Hepatocyte (in vitro differentiated cells): ENCODE measurements around the gene AOAH. TPM values are rescaled to one million over a fixed set of nuclear protein-coding genes. Genes with fewer than 3 reads are reported as not detected.
A peak's percentile ranks its signal among the peaks of the same experiment; 100 is the strongest.

Experiments
- DNase-seq: peaks from one replicate; pipeline ENCODE4 v3.0.0-alpha.2; 2016; ENCODE audit warnings: low spot score
- H2AFZ ChIP-seq: fragments of 200-600 bp; sonication (generic); 2 replicates; pipeline ENCODE4 v1.6.0; 2016; ENCODE audit warnings: antibody characterized with exemption, mild to moderate bottlenecking
- H3K27ac ChIP-seq: fragments of 200-600 bp; sonication (generic); 2 replicates; pipeline ENCODE4 v1.5.1; 2016; ENCODE audit warnings: mild to moderate bottlenecking
- H3K27me3 ChIP-seq: fragments of 200-600 bp; sonication (generic); 2 replicates; pipeline ENCODE4 v1.6.1; 2016
- H3K36me3 ChIP-seq: fragments of 200-600 bp; sonication (generic); replicated peaks from 2 replicates; pipeline ENCODE4 v1.5.1; 2016; ENCODE audit warnings: low read depth; ENCODE audit not compliant: insufficient read depth
- H3K4me1 ChIP-seq: fragments of 200-600 bp; sonication (generic); 2 replicates; pipeline ENCODE4 v1.5.1; 2016; ENCODE audit warnings: mild to moderate bottlenecking, moderate library complexity; ENCODE audit not compliant: insufficient read depth
- H3K4me2 ChIP-seq: fragments of 200-600 bp; sonication (generic); 2 replicates; pipeline ENCODE4 v1.6.0; 2016
- H3K4me3 ChIP-seq: fragments of 200-600 bp; sonication (generic); 2 replicates; pipeline ENCODE4 v1.5.1; 2016; ENCODE audit warnings: mild to moderate bottlenecking
- H3K79me2 ChIP-seq: fragments of 200-600 bp; sonication (generic); 2 replicates; pipeline ENCODE4 v1.6.0; 2017; ENCODE audit warnings: mild to moderate bottlenecking
- H3K9me2 ChIP-seq: fragments of 200-600 bp; sonication (generic); replicated peaks from 2 replicates; pipeline ENCODE4 v1.6.0; 2017; ENCODE audit warnings: mild to moderate bottlenecking; ENCODE audit not compliant: insufficient read depth
- H3K9me3 ChIP-seq: fragments of 200-600 bp; sonication (generic); 2 replicates; pipeline ENCODE4 v1.5.1; 2016; ENCODE audit warnings: low read depth, mild to moderate bottlenecking
- H4K20me1 ChIP-seq: fragments of 200-600 bp; sonication (generic); 2 replicates; pipeline ENCODE4 v1.6.0; 2016; ENCODE audit warnings: mild to moderate bottlenecking; ENCODE audit not compliant: insufficient read depth, poor library complexity, severe bottlenecking
- EZH2 ChIP-seq: fragments of 200-600 bp; sonication (generic); IDR thresholded peaks from 2 replicates; pipeline ENCODE4 v1.6.1; 2016; ENCODE audit warnings: antibody characterized with exemption, mild to moderate bottlenecking, borderline replicate concordance
- EZH2phosphoT487 ChIP-seq: fragments of 200-600 bp; sonication (generic); IDR thresholded peaks from one replicate; pipeline ENCODE4 v1.6.1; 2018; ENCODE audit warnings: antibody characterized with exemption, mild to moderate bottlenecking, low read depth, moderate library complexity; ENCODE audit not compliant: unreplicated experiment, severe bottlenecking
- WGBS: methylation state at CpG from one replicate; pipeline ENCODE4 v1.1.6; 2016; ENCODE audit warnings: low lambda C conversion rate; ENCODE audit errors: missing lambda C conversion rate; 5-methylcytosine and 5-hydroxymethylcytosine counted together
- polyA plus RNA-seq: library from polyadenylated mRNA; unstranded; fragments of >200 nt; fragmentation: Nextera tagmentation; extraction: Ambion mirVana; gene quantifications from 2 replicates; pipeline ENCODE4 v1.2.1, GENCODE V29; 2016
- total RNA-seq: library from RNA; depleted of rRNA; stranded (reverse); fragments of >200 nt; gene quantifications from 2 replicates; pipeline ENCODE4 v1.2.3, GENCODE V29; 2014
- TF ChIP-seq, protein P1 (sequence below): fragments of 200-600 bp; sonication (generic); IDR thresholded peaks from 2 replicates; pipeline ENCODE4 v1.5.1; 2016; ENCODE audit warnings: antibody characterized with exemption, mild to moderate bottlenecking; ENCODE audit not compliant: poor library complexity

Gene AOAH
- total and polyA plus RNA-seq, 2 experiments from 2014 or later, result 2.4 to 3.9 TPM

DNA sequence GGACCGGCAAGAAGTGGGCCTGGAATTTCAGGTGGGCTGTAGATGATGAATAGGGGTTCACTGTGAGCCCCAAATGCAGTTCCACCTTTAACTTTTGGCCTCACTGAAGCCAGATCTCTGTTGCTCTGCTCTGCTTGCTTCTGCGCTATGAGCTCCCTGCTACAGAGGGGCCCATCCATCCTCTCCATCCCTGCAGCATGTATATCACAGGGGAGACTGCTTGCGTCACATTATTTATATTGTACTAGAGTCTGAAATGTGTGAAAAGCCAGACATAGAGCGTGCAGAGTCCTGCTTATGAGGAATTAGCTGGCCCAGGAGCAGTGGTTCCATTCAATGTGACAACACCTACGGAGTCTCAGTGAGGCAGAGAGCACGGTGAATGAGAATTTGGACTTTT is 69.9 kb downstream of the AOAH start:
- Histone ChIP-seq H3K9me3 (no peaks in the 10 kb centered on the region), H4K20me1 (no peaks in the 10 kb centered on the region), H3K4me1 (peaks cover 14% of the 10 kb centered on the region), H3K9me2 (no peaks in the 10 kb centered on the region), H3K79me2 (no peaks in the 10 kb centered on the region), H3K36me3 (no peaks in the 10 kb centered on the region), H3K27me3 (no peaks in the 10 kb centered on the region), H3K27ac (no peak overlapping the region), H3K4me3 (no peak overlapping the region), H2AFZ (no peak overlapping the region), H3K4me2 (no peak overlapping the region)
- 87% methylated on average over 6 of the region's 6 CpGs for WGBS
- TF ChIP-seq, protein P1, sequence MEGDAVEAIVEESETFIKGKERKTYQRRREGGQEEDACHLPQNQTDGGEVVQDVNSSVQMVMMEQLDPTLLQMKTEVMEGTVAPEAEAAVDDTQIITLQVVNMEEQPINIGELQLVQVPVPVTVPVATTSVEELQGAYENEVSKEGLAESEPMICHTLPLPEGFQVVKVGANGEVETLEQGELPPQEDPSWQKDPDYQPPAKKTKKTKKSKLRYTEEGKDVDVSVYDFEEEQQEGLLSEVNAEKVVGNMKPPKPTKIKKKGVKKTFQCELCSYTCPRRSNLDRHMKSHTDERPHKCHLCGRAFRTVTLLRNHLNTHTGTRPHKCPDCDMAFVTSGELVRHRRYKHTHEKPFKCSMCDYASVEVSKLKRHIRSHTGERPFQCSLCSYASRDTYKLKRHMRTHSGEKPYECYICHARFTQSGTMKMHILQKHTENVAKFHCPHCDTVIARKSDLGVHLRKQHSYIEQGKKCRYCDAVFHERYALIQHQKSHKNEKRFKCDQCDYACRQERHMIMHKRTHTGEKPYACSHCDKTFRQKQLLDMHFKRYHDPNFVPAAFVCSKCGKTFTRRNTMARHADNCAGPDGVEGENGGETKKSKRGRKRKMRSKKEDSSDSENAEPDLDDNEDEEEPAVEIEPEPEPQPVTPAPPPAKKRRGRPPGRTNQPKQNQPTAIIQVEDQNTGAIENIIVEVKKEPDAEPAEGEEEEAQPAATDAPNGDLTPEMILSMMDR, result no peak
- TF ChIP-seq EZH2phosphoT487 (no peak), EZH2 (no peak)
- DNase-seq, result no peak

- Histone ChIP-seq H3K79me2 (no peaks in the 10 kb centered on the region), H3K36me3 (no peaks in the 10 kb centered on the region), H3K4me1 (peaks cover 13% of the 10 kb centered on the region), H3K27ac (peak overlapping the region; percentile 35), H3K4me3 (no peak overlapping the region), H3K27me3 (no peaks in the 10 kb centered on the region), H4K20me1 (no peaks in the 10 kb centered on the region), H3K9me3 (no peaks in the 10 kb centered on the region), H3K9me2 (no peaks in the 10 kb centered on the region), H3K4me2 (peak overlapping the region; percentile 6), H2AFZ (no peak overlapping the region)
- TF ChIP-seq, protein P1, result no peak
- TF ChIP-seq EZH2, result no peak
- no peak for TF ChIP-seq EZH2phosphoT487
- 61% methylated on average over 11 of the region's 11 CpGs for WGBS
- no peak for DNase-seq
Observed at GRCh38 chr7:36653663-36654355, 70.5 kb downstream of the AOAH start.

DNA sequence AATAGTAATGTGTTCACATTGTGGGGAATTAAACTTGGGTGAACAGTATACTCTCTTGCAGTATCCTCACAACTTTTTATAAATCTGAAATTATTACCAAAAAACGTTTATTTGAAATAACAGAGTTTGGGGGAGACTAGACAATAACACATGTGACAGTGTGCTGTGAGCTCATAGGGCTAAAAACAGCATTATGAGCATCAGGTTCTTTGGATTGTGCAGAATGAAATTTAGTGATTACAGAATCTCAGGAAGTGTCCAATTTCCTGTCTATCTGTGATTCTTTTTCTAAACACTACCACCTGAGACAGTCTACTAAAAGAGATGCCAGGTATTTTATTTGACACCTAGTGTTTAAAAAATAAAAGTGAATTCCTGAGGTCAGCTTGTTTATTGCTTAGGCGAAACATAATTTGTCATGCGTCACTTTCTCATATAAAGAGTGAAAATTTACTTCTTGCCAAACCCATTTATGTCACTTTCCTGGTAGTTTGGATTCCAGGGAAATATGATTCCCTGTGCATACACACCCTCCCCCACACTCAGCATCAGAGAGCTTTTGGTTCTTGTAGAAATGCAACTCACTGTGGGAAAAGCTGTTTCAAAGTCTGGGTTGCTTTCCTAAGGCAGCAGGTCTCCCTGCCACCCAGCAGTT is 71.2 kb downstream of the AOAH start:
- no peaks in the 10 kb centered on the region for H3K9me3 ChIP-seq
- WGBS, result 61% methylated on average over 3 of the region's 3 CpGs
- H3K4me3 ChIP-seq, result no peak overlapping the region
- H3K27ac ChIP-seq, result peak overlapping the region; percentile 35
- DNase-seq, result no peak
- no peaks in the 10 kb centered on the region for H3K79me2 ChIP-seq
- H3K27me3 ChIP-seq, result no peaks in the 10 kb centered on the region
- H3K4me2 ChIP-seq, result peak overlapping the region; percentile 6
- H4K20me1 ChIP-seq, result no peaks in the 10 kb centered on the region
- no peaks in the 10 kb centered on the region for H3K36me3 ChIP-seq
- TF ChIP-seq EZH2 (no peak), EZH2phosphoT487 (no peak)
- TF ChIP-seq, protein P1, result no peak
- H2AFZ ChIP-seq, result no peak overlapping the region
- H3K9me2 ChIP-seq, result no peaks in the 10 kb centered on the region
- peaks cover 6% of the 10 kb centered on the region for H3K4me1 ChIP-seq
